ENCODE data around the gene ECM1. TPM values are rescaled to one million over a fixed set of nuclear protein-coding genes. Genes with fewer than 3 reads are reported as not detected.
A peak's percentile ranks its signal among the peaks of the same experiment; 100 is the strongest.

The ECM1 gene
- total RNA-seq, 1 experiment from 2014 or later: 7.4 TPM

DNA sequence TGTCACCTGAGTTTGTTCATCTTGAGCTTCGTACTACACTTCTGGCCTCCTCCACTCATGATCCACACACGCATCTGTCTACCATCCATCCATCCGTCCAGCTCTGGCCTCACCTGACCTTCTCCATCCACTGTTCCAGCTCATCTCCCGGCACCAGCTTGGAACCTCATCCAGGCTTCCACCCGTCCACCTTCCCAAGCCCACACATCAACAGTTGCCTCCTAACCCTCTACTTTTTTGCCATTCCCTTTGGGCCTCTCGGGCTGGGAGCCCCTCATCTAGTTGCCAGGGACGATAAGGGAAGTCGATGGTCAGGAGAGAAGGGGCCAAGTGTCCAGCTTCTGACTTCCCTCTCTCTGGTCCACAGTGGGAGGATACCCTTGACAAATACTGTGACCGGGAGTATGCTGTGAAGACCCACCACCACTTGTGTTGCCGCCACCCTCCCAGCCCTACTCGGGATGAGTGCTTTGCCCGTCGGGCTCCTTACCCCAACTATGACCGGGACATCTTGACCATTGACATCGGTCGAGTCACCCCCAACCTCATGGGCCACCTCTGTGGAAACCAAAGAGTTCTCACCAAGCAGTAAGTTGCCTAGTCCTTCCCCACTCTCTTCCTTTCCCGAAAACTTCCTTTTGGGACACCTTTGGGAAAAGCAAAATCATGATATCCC is 4.2 kb downstream of the ECM1 start:
- no peak for DNase-seq (ENCODE audit: low spot score)

DNA sequence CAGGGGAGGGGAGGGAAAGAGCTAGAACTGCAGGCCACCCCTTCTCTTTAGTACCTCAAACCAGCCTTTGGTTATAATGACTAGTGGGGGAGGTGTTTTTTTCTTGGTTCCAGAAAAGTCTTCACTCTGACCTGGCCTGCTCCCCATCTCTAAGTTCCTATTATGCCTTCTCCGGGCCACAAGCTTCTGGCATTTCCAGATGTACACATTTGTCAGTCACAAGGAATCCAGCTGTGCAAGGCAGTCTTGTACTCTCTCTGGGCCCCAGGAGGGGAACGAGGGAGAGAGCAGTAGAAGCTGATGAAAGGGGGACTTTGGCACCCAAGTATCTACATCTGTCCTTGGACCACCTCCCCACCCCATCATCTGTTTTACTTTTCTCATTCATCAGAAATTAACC is 4.9 kb downstream of the ECM1 start:
- no peak for DNase-seq (ENCODE audit: low spot score)

DNA sequence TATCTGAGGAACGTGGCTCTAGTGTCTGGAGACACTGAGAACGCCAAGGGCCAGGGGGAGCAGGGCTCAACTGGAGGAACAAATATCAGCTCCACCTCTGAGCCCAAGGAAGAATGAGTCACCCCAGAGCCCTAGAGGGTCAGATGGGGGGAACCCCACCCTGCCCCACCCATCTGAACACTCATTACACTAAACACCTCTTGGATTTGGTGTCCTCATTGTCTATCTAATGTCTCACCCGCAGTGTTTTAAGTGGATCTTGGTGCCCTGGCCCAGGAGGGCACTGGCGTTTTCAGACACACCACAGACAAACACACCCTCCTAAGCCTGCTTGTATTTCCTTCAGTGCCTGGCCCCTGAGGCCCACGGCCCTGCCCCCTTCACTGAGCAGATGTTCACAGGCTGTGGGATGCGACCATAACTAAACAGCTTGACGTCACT is 5.5 kb downstream of the ECM1 start:
- DNase-seq (ENCODE audit: low spot score): no peak

DNA sequence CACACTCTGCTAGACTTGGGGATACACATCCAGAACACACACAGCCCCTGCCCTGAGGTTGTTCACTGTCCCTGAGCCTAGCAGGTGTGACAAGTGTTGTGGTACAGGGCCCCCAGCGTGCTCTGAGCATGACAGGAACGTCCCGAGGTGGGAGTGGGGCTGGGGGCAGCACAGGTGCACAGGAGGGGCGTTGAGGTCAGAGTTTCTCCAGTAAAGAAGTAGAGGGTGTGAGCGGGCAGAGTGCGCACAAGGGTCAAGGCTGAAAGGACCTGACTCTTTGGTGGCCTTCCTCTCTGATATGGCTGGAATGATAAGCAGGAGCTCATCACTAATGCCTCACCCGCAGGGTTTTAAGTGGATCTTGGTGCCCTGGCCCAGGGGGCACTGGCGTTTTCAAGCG is 6.4 kb downstream of the ECM1 start:
- no peak for DNase-seq (ENCODE audit: low spot score)

DNA sequence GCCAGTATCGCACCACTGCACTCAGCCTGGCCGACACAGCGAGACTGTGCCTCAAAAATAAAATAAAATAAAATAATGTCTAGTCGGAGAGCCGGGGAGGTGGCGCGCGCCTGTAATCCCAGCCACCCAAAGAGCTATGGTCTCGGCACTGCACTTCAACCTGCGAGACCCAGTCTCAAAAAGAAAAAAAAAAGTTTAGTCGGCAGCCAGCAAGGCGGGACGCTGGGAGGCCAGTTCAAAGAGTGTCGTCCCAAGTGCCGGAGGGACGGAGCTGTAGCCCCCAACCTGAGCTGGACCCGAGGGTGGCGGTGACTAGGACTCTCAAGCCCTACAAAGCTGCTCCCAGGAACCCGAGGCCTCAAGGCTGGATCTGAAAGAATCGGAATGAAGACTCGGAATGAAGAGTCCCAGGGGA is 7.0 kb downstream of the ECM1 start:
- DNase-seq (ENCODE audit: low spot score): no peak

DNA sequence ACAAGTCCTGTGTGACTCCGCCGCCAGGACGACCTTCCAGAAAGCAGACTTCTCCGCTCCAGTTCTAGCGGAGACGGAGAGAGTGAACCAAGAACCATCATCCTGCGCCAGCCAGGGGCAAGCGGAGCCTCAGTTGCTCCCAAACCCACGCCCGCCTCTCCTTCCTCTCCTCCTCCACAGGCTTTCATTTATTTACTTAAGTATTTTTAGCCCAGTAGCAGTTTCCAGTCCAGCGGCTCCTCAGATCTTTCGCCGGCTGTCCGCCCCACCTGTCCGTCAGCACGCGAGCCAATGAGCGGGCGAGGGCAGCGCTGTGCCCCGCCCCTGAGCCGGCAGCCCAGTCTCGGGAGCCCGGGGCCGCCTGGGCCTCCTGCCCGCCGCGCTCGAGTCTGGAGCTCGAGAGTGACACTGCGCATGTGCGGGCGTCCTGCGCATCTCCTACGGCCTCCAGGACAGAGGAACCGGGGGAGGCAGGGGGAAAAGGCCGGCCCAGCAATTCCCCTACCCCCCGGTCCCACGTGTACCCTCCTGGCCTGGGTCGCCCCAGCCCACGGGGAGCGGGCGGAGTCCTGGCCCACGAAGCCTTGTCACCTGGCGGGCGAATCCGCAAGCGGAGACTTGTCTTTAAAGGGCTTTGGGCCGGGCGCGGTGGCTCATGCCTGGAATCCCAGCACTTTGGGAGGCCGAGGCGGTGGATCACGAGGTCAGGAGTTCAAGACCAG is 7.6 kb downstream of the ECM1 start, which contains the start of gene FALEC:
Gene FALEC (plus strand): TSS at position 425 of the 722 bp plus-strand sequence.
- DNase-seq (ENCODE audit: low spot score): peak; percentile 96

DNA sequence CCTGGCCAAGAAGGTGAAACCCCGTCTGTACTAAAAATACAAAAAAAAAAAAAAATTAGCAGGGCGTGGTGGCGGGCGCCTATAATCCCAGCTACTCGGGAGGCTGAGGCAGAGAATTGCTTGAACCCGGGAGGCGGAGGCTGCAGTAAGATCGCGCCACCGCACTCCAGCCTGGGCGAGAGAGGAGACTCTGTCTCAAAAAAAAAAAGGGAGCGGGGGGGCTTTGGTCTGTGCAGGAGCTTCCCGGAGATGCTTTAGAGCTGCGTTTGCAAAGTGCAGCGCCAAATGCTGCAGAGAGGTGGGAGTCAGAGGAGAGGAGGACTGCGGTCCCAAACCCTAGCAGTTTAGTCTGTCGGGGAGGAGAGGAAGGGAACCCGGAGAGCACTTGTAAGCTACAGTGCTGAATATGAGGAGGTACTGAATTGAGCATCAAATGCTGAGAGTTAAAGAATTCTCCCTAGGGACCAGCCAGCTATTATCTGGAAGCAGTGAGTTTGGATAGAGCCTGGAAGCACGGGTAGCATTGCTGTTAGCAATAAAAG is 8.2 kb downstream of the ECM1 start:
- peak; percentile 15 for DNase-seq (ENCODE audit: low spot score)

DNA sequence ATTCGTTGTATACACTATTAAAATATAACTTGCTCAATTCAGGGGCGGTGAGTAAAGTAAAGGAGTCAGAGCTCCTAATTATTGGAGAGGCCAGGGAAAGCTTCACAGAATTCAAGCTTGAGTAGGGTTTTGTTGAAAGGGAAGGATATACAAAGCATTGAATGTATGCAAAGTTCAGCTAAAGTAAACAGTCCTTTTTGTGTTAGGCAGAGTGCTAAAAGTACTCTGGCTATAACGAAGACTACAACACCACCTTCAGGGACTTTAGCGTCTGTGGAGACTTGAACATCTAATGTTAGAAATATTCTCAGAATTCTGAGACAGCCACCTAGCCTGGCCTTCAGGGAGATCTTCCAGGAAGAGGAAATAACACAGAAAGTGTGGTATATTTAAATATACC is 8.7 kb downstream of the ECM1 start:
- peak; percentile 22 for DNase-seq (ENCODE audit: low spot score)

DNA sequence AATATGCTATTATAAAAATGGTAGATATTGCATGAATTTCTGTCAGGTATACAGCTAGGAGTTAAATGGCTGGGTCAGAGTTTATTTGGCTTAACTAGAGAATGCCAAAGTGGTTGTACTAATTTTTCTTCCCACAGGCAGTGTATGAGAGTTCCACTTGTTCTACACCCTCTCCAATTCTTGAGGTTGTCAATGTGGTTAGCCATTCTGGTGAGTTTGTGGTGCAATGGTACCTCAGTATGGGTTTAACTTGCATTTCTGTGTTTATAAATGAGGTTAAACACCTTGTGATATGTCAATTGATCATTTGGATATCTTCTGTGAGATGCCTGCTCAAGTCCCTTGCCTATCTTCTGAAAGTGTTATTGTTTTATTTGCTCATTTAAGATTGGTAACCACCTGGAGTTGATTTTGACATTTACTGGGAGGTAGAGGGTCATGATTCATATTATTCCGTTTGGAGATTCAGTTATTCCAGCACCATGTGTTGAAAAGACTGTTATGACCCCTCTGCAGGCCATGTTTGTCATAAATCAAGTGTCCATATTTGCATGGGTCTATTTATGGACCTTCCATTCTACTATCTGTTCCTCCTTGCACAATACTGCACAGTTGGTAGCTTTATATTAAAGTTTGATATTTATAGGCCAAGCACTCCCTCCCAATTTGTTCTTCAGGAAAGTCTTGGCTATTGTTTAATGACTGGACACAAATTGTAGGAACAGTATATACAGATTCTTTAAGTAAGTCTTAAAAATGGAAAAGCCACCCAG is 13.5 kb downstream of the ECM1 start:
- DNase-seq (ENCODE audit: low spot score): no peak

DNA sequence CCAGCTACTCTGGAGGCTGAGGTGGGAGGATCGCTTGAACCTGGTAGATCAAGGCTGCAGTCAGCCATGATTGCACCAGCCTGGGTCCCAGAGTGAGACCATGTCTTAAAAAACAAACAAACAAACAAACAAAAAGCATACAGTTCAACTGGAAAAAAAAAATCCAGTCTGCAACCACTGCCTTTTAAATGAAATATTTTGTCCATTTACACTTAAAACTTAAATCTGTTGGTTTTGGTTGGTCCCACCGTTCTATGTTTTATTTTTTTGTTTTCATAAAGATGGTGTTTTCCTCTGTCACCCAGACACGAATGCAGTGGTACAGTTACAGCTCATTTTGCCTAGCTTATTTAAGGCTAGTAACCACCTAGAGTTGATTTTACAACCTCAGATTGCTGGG is 17.4 kb downstream of the ECM1 start:
- no peak for DNase-seq (ENCODE audit: low spot score)

DNA sequence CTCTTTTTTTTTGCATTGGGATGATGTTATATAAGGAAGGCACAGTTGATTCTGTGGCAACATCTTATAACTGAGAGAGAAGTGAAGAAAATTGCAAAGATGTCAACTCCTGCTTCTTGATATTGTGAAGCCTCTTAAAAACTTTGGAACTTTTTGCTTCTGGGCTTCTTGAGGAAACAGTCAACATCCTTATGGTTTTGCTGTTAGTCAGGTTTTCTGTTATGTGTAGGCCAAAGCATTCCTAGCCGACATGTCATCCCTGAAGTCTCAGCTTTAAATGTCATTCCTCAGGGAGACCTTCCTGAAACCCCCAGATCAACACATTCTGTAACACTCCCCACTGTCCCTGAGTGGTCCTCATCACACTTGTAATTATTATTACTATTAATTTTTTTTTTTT is 20.3 kb downstream of the ECM1 start:
- no peak for DNase-seq (ENCODE audit: low spot score)

DNA sequence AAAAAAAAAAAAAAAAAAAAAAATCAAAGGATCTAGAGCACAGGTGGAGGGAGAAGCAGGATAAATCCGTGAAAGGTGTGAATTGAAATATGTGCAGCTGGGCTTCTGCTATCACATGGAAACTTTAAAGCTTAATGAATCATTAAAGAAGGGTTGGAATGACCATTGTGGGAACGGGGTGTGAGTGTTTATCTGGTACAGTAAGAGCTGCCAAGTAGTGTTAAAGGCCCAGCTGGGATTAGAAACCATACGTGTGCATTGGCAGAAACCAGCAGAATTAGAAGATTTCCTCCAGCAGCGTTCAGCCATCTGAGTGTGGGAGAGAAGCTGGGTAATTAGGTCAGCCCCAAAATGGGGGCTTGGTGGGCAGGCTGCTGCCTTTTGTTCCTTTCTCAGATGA is 21.1 kb downstream of the ECM1 start:
- peak; percentile 42 for DNase-seq (ENCODE audit: low spot score)

DNA sequence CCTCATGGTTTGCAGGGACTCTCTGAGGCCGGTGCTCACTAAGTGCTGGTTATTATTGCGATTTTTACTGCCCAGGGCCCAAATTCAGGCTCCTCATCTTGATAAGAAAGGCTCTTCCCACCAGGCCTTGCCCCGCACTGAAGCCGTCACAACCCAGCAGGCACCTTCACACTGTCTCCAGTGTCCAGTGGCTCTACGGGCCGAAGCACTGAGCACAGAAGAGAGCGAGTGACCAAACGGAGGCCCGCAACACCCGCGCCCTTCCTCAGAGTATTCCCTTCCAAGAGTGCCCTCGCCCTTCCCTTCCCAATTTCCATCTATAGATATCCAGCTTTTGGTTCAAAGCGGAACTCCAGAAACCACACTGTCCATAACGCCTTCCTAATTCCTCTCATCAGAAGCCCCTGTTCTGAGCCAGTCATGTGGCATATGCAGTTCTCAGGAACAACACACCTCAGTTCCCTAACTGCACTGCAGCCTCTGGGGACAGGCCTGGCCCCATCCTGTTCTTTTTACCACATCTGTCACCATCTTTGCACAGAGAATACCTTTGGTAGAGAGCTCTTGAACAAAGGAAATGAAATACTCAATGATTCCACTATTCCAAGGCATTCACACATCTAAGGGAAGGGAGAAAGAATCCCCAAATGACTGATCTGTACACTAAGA is 22.7 kb downstream of the ECM1 start:
- no peak for DNase-seq (ENCODE audit: low spot score)

DNA sequence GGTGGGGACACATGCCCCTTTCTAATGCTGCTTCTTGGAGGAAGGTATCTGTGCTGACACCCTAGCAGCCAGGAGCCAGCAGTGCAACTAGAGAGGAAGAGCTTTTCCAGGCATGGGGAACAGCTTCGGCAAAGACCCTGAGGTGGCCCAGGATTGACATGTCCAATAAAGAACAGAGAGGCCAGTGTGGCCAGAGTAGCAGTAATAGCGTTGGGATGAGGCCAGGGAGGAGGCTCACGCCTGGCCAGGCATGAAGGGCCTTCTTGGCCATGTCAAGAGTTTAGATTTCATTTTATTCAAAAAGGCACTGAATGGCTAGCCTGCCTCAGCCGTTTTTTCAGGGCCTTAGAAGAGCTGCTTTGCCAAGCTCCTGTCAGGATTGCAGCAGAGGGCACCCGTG is 25.0 kb downstream of the ECM1 start:
- DNase-seq (ENCODE audit: low spot score): no peak

DNA sequence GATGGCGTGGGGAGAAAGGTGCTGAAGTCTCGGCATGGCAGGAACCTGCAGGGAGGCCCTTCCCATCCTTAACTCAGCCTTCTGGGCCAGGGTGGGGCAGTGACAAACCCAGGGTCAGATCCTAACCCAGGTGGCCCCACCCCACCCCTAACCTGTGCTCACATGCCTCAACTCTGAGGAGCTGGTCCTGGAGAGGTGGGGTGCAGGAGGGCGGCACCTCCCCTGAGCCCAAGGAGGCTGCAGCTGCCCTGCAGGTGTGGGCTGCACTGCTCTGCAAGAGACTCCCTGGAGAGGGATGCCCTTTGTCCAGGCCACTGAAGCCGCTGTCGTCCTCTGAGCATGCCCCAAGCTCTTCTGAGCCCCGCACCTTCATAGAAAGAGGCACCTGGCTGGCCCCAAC is 26.1 kb downstream of the ECM1 start:
- no peak for DNase-seq (ENCODE audit: low spot score)

DNA sequence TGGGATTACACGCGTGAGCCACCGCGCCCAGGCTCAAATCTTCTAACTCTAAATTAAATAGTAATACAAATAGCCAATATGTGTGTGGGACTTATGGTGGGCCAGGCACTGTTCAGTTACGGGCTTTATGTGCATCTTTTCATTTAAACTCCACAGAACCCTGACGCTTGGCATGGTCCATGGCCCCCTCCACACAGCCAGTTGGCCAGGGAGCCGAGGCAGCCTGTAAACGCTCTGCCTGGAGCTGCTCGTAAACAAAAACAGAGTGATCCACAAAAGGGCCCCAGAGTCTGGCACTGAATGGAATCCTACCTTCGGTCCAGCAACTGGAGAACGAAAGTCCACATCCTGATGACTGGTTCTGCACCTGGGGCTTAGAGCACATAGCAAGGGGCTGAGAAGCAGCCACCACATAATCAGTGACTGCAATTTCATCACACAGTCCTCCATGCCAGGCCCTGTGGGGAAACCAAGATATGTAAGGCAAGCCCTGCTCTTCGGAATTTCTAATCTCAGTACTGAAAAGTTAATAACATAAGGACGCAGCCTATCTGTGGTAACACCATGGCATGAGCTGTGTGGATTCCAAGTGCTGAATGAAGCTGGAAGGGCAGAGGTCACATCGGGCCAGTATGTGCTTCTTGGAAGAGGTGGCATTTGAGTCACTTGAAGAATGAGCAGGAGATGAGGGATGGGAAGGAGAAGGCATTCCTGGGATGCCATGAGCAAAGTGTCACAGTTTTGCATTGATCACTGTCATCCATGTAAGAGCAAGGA is 27.8 kb downstream of the ECM1 start:
- no peak for DNase-seq (ENCODE audit: low spot score)

DNA sequence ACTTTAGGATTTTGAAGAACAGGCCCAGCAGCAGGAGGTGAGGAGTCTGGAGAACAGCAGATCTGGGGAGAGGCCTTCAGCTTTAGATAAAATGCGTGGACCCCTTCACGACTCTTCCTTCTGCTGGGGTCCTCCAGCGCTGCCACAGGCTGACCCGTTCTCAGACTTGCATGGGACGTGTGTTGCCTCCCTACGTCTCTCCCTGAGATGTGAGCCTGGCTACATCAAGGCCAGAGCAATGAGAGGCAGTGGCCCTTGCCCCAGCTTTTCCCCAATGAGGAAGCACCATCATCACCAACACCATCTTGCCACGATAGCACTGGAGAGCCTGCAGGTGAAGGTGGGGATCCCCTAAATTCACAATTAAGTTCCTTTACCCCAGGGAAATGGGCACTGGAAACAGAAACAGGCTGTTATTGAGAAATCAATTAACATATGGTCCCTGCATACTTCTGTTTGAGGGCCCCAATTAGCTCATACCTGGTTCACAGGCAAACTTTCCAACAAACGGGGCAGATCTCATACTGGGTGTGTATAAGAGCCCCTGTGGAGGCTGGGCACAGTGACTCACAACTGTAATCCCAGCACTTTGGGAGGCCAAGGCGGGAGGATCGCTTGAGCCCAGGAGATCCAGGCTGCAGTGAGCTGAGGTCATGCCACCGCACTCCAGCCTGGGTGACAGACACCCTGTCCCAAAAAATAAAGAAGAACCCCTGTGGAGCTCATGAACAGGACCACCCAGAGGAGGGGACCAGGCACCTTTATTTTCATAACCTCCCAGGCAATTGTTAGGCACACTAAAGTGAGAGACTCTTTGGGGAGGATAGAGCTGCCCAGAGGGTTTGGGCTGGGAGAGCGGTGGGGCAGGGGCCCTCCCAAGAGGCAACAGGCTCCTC is 29.2 kb downstream of the ECM1 start:
- DNase-seq (ENCODE audit: low spot score): no peak

DNA sequence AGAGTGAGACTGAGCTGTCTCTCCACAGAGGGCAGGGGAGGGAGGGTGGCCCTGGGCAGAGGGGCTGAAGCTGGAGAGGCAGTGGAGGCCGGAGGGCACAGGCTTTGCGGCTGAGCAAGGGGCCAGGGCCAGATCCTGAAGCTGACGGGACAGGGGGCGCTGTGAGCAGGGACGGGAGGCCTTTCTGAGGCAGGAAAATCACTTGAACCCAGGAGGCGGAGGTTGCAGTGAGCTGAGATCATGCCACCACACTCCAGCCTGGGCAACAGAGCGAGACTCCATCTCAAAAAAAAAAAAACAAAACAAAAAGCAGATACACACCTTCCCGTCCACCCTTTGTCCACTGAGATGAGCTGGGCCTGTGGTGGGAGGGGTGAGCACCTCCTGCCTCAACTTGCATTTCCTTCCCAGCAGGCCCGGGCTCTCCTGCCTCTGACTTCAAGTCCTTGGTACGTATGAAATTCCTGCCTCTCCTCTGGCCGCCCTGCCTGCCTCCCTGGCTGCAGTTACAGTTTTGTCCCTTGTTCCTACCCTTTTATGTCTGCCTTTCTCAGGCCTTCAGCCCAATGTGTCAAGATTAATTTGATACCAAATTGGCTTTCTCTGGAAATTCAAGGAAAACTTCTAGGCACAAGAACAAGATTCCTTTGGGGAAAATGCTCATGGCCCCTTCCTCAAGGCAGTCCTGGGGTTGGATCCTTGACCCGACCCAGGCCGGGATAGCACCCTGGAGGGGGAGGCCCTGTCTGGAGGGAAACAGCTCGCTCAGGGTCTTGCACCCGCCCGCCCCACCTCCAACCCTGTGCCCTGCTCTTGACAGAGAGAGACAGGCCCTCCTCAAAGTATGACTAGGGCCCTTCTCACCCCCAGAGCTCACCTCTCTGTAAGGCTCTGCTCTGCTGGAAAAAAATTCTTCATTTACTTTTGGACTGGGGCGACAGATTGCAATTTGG is 30.1 kb downstream of the ECM1 start:
- no peak for DNase-seq (ENCODE audit: low spot score)
